Brain pericyte (primary cell): ENCODE results near the gene FAM107B.

Source experiments
- DNase-seq: peaks from one replicate; pipeline ENCODE4 v3.0.0-alpha.2; 2012; ENCODE audit warnings: low read depth, low spot score

Gene FAM107B

GRCh38 chr10:14580671-14581332, 193.9 kb downstream of the FAM107B start:
- no peak for DNase-seq

GRCh38 chr10:14579405-14579804, 195.3 kb downstream of the FAM107B start:
- DNase-seq: no peak

GRCh38 chr10:14578060-14578952, 196.4 kb downstream of the FAM107B start:
- no peak for DNase-seq

- no peak for DNase-seq
These were observed 199.8 kb downstream of the FAM107B start for GRCh38 chr10:14574885-14575284.

GRCh38 chr10:14574291-14574690, 200.4 kb downstream of the FAM107B start:
- no peak for DNase-seq

- DNase-seq: no peak
These were observed 200.9 kb downstream of the FAM107B start for GRCh38 chr10:14573666-14574261.

- DNase-seq: no peak
These were observed 201.9 kb downstream of the FAM107B start for GRCh38 chr10:14572811-14573210.

GRCh38 chr10:14571866-14572507, 202.7 kb downstream of the FAM107B start:
- DNase-seq: peak; percentile 51

GRCh38 chr10:14570800-14571199, 203.9 kb downstream of the FAM107B start:
- no peak for DNase-seq

GRCh38 chr10:14569274-14570060, 205.2 kb downstream of the FAM107B start:
- DNase-seq: no peak

GRCh38 chr10:14567421-14567820, 207.3 kb downstream of the FAM107B start:
- no peak for DNase-seq

GRCh38 chr10:14566498-14566897, 208.2 kb downstream of the FAM107B start:
- no peak for DNase-seq

- DNase-seq: no peak
These were observed 209.5 kb downstream of the FAM107B start for GRCh38 chr10:14565199-14565598.

GRCh38 chr10:14564268-14564744, 210.4 kb downstream of the FAM107B start:
- DNase-seq: no peak

- no peak for DNase-seq
These were observed 211.2 kb downstream of the FAM107B start for GRCh38 chr10:14563359-14563940.

- no peak for DNase-seq
These were observed 211.7 kb downstream of the FAM107B start for GRCh38 chr10:14563076-14563336.

GRCh38 chr10:14562218-14563075, 212.2 kb downstream of the FAM107B start:
- no peak for DNase-seq

- no peak for DNase-seq
These were observed 213.6 kb downstream of the FAM107B start for GRCh38 chr10:14560791-14561765.

GRCh38 chr10:14560274-14560673, 214.4 kb downstream of the FAM107B start:
- no peak for DNase-seq
